ENCODE results near the gene SRA1.

SRA1 gene

DNA sequence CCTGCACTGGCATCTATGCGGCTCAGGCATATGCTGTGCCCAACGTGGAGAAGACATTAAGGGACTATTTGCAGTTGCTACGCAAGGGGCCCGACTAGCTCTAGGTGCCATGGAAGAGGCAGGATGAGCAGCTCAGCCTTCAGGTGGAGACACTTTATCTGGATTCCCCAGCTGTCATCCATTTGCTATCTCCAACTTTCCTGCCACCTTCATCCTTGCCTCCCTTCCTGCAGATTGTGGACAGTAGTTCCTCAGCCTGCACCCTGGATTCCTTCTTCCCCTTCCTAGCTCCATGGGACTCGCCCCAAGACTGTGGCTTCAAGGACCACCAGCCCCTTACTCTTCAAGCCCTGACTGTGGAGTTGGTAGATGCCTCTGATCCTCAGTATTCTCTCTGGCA lies 9.4 kb upstream of the SRA1 start (continued):
- TF ChIP-seq ZNF211 (tag by site-specific recombination; IDR thresholded peaks at IDR 0.05; ENCODE audit: low read depth) (no peak), KLF7 (tag by site-specific recombination; IDR thresholded peaks at IDR 0.05; ENCODE audit: borderline replicate concordance) (no peak), ZNF140 (tag by site-specific recombination; IDR thresholded peaks at IDR 0.05) (no peak), YY2 (tag by site-specific recombination; IDR thresholded peaks at IDR 0.05) (no peak), ZNF76 (tag by site-specific recombination; IDR thresholded peaks at IDR 0.05; ENCODE audit: borderline replicate concordance, low read depth) (no peak), KLF1 (tag by site-specific recombination; IDR thresholded peaks at IDR 0.05) (no peak), ZNF660 (tag by site-specific recombination; IDR thresholded peaks at IDR 0.05) (no peak)

DNA sequence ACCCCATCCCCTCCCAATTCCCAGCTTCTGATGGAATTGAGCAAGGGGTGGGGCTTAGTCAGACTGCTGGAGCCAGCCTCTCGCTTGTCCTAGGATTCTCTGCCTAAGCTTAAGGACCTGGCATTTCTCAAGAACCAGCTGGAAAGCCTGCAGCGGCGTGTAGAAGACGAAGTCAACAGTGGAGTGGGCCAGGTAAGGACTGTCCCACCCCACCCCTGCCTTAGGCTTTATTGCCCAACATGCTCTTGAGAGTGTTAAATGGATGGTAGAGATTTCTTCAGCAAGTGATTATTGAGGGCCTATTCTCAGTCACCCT lies 8.5 kb upstream of the SRA1 start:
- TF ChIP-seq ZNF677 (tag by site-specific recombination; IDR thresholded peaks at IDR 0.05) (no peak), ZNF19 (tag by site-specific recombination; IDR thresholded peaks at IDR 0.05; ENCODE audit: low read depth) (no peak), YY2 (tag by site-specific recombination; IDR thresholded peaks at IDR 0.05) (no peak), ZNF274 (IDR thresholded peaks at IDR 0.05; ENCODE audit: low read length) (no peak), ZNF274 (tag by site-specific recombination; IDR thresholded peaks at IDR 0.05; ENCODE audit: borderline replicate concordance) (no peak), KLF9 (tag by site-specific recombination; IDR thresholded peaks at IDR 0.05; ENCODE audit: low read depth) (no peak), ZNF404 (tag by site-specific recombination; IDR thresholded peaks at IDR 0.05) (no peak)
- TF ChIP-seq, protein P1, sequence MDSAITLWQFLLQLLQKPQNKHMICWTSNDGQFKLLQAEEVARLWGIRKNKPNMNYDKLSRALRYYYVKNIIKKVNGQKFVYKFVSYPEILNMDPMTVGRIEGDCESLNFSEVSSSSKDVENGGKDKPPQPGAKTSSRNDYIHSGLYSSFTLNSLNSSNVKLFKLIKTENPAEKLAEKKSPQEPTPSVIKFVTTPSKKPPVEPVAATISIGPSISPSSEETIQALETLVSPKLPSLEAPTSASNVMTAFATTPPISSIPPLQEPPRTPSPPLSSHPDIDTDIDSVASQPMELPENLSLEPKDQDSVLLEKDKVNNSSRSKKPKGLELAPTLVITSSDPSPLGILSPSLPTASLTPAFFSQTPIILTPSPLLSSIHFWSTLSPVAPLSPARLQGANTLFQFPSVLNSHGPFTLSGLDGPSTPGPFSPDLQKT (IDR thresholded peaks at IDR 0.05; ENCODE audit: borderline replicate concordance, low read depth, low read length) = no peak
- TF ChIP-seq, protein P2, sequence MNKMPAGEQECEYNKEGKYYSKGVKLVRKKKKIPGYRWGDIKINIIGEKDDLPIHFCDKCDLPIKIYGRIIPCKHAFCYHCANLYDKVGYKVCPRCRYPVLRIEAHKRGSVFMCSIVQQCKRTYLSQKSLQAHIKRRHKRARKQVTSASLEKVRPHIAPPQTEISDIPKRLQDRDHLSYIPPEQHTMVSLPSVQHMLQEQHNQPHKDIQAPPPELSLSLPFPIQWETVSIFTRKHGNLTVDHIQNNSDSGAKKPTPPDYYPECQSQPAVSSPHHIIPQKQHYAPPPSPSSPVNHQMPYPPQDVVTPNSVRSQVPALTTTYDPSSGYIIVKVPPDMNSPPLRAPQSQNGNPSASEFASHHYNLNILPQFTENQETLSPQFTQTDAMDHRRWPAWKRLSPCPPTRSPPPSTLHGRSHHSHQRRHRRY (tag by site-specific recombination; IDR thresholded peaks at IDR 0.05) = no peak
- H3K9me3 ChIP-seq (ENCODE audit: control insufficient read depth, insufficient read depth, low read depth, low read length) = no peaks in the 10 kb centered on the region
- H3K27ac ChIP-seq (ENCODE audit: extremely low read depth, low read depth, low read length) = no peak overlapping the region
- 0 out of 2 replicates have a peak, but pooled peaks cover 3% of the 10 kb centered on the region for H3K4me1 ChIP-seq (ENCODE audit: control insufficient read depth, insufficient read depth, low read length)
- H3K36me3 ChIP-seq (ENCODE audit: control insufficient read depth in 2 of 2, insufficient read depth in 1 of 2, low read length in 2 of 2) = peaks cover 6 to 51% of the 10 kb centered on the region in 2 experiments; a peak in 2 of 3 replicates
- ChIA-PET CTCF (interaction anchor here (0.7 to 1.1 kb wide), 2 partner anchors 72 to 326 kb away, joined by 3 to 4 read pairs; no protein-coding TSS in a partner anchor), POLR2A (interaction anchor here (1.0 to 2.6 kb wide), 3 partner anchors 8 to 82 kb away, joined by 3 to 14 read pairs (median 3); partner anchors contain the start of genes IK, NDUFA2, SRA1 and TMCO6)
- H3K4me3 ChIP-seq (ENCODE audit: low read depth, low read length) = no peak overlapping the region

DNA sequence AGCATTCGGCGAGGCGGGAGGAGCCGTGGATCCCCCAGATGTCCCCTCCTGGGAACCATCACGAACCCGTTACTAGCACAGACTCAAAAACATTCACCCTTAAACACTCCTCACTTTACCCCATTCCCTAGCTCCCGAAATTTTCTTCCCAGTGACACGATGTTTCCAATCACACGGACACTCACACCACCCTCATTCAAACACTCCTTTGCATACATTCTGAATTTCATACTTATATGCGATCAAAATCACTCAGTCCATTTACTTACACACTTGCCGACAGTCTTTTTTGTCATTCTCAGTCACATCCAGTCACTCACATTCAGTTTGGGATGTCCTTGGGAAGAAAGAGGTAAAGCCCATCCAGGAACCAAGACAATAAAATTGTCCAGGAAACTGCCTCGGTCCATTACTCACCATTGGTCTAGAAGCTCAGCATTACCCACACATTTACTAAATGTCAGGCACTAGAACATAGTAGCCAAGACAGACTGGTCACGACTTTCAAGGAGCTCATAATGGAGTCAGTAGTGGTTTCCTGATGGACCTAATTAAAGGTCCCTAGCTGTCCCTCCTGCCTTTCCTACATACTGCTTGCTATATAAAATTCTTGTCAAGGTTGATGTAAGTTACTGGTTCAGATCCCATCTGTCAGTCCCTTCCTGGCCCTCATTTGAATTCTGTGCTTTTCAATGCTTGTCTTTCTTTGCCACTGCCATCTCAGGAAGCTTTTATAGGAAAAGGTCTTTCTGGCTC lies 7.9 kb upstream of the SRA1 start:
- CTCF ChIA-PET = interaction anchor here (0.5 to 1.1 kb wide), 4 partner anchors 9 to 325 kb away, joined by 3 to 8 read pairs (median 4); no protein-coding TSS in a partner anchor
- H3K9me3 ChIP-seq (ENCODE audit: control insufficient read depth, insufficient read depth, low read depth, low read length) = no peaks in the 10 kb centered on the region
- peak overlapping the region; percentile 35; the same call in 1 of the 2 replicates for H3K27ac ChIP-seq (ENCODE audit: extremely low read depth, low read depth, low read length)
- POLR2A ChIA-PET = interaction anchor here (1.0 to 2.6 kb wide), 4 partner anchors 8 to 164 kb away, joined by 3 to 14 read pairs (median 4); partner anchors contain the start of genes ANKHD1, IK, NDUFA2 and SRA1
- peak overlapping the region; percentile 86 for H3K4me3 ChIP-seq (ENCODE audit: low read depth, low read length)
- H3K36me3 ChIP-seq (ENCODE audit: control insufficient read depth in 2 of 2, insufficient read depth in 1 of 2, low read length in 2 of 2) = peaks cover 6 to 56% of the 10 kb centered on the region in 2 experiments; a peak in 2 of 3 replicates
- H3K4me1 ChIP-seq (ENCODE audit: control insufficient read depth, insufficient read depth, low read length) = 0 out of 2 replicates have a peak, but pooled peaks cover 3% of the 10 kb centered on the region
- TF ChIP-seq ZEB2 (tag by site-specific recombination; IDR thresholded peaks at IDR 0.05) = no peak
- TF ChIP-seq ZNF521 (tag by site-specific recombination; IDR thresholded peaks at IDR 0.05) = no peak
- no peak for TF ChIP-seq ZNF37A (tag by site-specific recombination; IDR thresholded peaks at IDR 0.05)
- TF ChIP-seq PRDM1 (tag by site-specific recombination; IDR thresholded peaks at IDR 0.05) = no peak
- TF ChIP-seq, protein P3, sequence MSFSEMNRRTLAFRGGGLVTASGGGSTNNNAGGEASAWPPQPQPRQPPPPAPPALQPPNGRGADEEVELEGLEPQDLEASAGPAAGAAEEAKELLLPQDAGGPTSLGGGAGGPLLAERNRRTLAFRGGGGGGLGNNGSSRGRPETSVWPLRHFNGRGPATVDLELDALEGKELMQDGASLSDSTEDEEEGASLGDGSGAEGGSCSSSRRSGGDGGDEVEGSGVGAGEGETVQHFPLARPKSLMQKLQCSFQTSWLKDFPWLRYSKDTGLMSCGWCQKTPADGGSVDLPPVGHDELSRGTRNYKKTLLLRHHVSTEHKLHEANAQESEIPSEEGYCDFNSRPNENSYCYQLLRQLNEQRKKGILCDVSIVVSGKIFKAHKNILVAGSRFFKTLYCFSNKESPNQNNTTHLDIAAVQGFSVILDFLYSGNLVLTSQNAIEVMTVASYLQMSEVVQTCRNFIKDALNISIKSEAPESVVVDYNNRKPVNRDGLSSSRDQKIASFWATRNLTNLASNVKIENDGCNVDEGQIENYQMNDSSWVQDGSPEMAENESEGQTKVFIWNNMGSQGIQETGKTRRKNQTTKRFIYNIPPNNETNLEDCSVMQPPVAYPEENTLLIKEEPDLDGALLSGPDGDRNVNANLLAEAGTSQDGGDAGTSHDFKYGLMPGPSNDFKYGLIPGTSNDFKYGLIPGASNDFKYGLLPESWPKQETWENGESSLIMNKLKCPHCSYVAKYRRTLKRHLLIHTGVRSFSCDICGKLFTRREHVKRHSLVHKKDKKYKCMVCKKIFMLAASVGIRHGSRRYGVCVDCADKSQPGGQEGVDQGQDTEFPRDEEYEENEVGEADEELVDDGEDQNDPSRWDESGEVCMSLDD (tag by site-specific recombination; IDR thresholded peaks at IDR 0.05) = no peak
- no peak for TF ChIP-seq ZNF133 (tag by site-specific recombination; IDR thresholded peaks at IDR 0.05)
- TF ChIP-seq KLF7 (tag by site-specific recombination; IDR thresholded peaks at IDR 0.05; ENCODE audit: borderline replicate concordance) = 0 out of 2 replicates have a peak, but pooled peaks have one; percentile 6
- no peak for TF ChIP-seq ZNF132 (tag by site-specific recombination; IDR thresholded peaks at IDR 0.05; ENCODE audit: borderline replicate concordance)
- no peak for TF ChIP-seq ZNF433 (tag by site-specific recombination; IDR thresholded peaks at IDR 0.05; ENCODE audit: low read depth)
- no peak for TF ChIP-seq ZNF114 (tag by site-specific recombination; IDR thresholded peaks at IDR 0.05)
- TF ChIP-seq ZBTB48 (tag by site-specific recombination; IDR thresholded peaks at IDR 0.05) = 0 out of 2 replicates have a peak, but pooled peaks have one; percentile 25
- no peak for TF ChIP-seq SALL2 (tag by site-specific recombination; IDR thresholded peaks at IDR 0.05; ENCODE audit: borderline replicate concordance)
- no peak for TF ChIP-seq SP2 (tag by site-specific recombination; IDR thresholded peaks at IDR 0.05)
- TF ChIP-seq ZNF660 (tag by site-specific recombination; IDR thresholded peaks at IDR 0.05) = no peak
